ENCODE measurements around the gene IL10RB.
"Not testable (repeated sequence)": the region's sequence is repeated elsewhere in the genome, so short reads cannot be mapped to it uniquely, and the experiment has no call there.

GRCh38 chr21:33225376-33225775 is 40.8 kb upstream of the IL10RB start:
- not testable (repeated sequence) for TF ChIP-seq POLR2A, CTCF (IDR thresholded peaks at IDR 0.05)
